A549 (cell line): ENCODE measurements around the gene ANKRD40. TPM values are rescaled to one million over a fixed set of nuclear protein-coding genes. Genes with fewer than 3 reads are reported as not detected.

Source experiments
- ATAC-seq, 2 experiments: fragments of 200-7000 bp in 1 of 2; fragments of >200 bp in 1 of 2; cut with Nextera tagmentation in 1 of 2; cut with Tn5 transposase in 1 of 2; 3 replicates each; pipeline versions ENCODE4 v1.8.0 to v1.9.1; 2018 to 2020; ENCODE audit warnings: mild to moderate bottlenecking in 1 of 2, moderate library complexity in 1 of 2
- CTCF ChIA-PET: fragments of 300-600 bp; sonication (Branson Sonifier 250); formaldehyde crosslinking; extraction: SDS; loops from one replicate; lab custom pipeline; 2021; ENCODE audit warnings: antibody characterized with exemption, inconsistent platforms; lab: Yijun Ruan, JAX
- POLR2A ChIA-PET: fragments of 350-600 bp; formaldehyde crosslinking; extraction: SDS; loops from one replicate; lab custom pipeline; 2021; ENCODE audit warnings: antibody characterized with exemption, inconsistent platforms; lab: Yijun Ruan, JAX
- DNase-seq, 2 experiments: peaks; one replicate each; pipeline versions ENCODE4 v3.0.0 to v3.0.0-alpha.2; 2011 to 2016; ENCODE audit warnings: low read depth in 1 of 2, low spot score in 1 of 2
- FAIRE-seq: peaks from 2 replicates; lab custom pipeline; 2011; peaks lifted over from hg19 to GRCh38; lab: Jason Lieb, UNC
- H3K27ac ChIP-seq, 2 experiments: fragments of >200 bp; sonication (Bioruptor Twin); formaldehyde crosslinking; 3 replicates each; pipeline ENCODE4 v1.5.1; 2016 to 2017
- H3K4me1 ChIP-seq: fragments of >200 bp; sonication (Bioruptor Twin); formaldehyde crosslinking; 3 replicates; pipeline ENCODE4 v1.6.1; 2016
- H3K4me2 ChIP-seq: fragments of >200 bp; sonication (Bioruptor Twin); formaldehyde crosslinking; 3 replicates; pipeline ENCODE4 v1.6.1; 2016
- H3K4me3 ChIP-seq: fragments of >200 bp; sonication (Bioruptor Twin); formaldehyde crosslinking; 3 replicates; pipeline ENCODE4 v1.5.1; 2016
- H3K9me3 ChIP-seq: fragments of >200 bp; sonication (Bioruptor Twin); formaldehyde crosslinking; 3 replicates; pipeline ENCODE4 v1.6.1; 2016
- BCL3 ChIP-seq: fragments of >200 bp; sonication (Bioruptor Twin); formaldehyde crosslinking; IDR thresholded peaks from 3 replicates; pipeline ENCODE4 v1.6.1; 2016
- BHLHE40 ChIP-seq: IDR thresholded peaks from 2 replicates; pipeline ENCODE4 v1.6.1; 2012; ENCODE audit warnings: low read depth, low read length, inconsistent platforms
- CBX2 ChIP-seq: fragments of 200-600 bp; sonication (generic); IDR thresholded peaks from 2 replicates; pipeline ENCODE4 v1.6.1; 2016; ENCODE audit warnings: low read depth, mild to moderate bottlenecking, borderline replicate concordance
- CHD2 ChIP-seq: fragments of 150-350 bp; IDR thresholded peaks from 2 replicates; pipeline ENCODE4 v1.6.1; 2014; ENCODE audit warnings: low read length; ENCODE audit not compliant: partially characterized antibody
- CHD4 ChIP-seq: fragments of 200-600 bp; sonication (generic); IDR thresholded peaks from 2 replicates; pipeline ENCODE4 v1.6.1; 2016; ENCODE audit warnings: antibody characterized with exemption, mild to moderate bottlenecking, borderline replicate concordance
- EHF ChIP-seq: fragments of 250-450 bp; sonication (Bioruptor Pico); IDR thresholded peaks from 2 replicates; pipeline ENCODE4 v1.5.0; 2020; ENCODE audit warnings: mild to moderate bottlenecking
- EHMT2 ChIP-seq: fragments of 200-600 bp; sonication (generic); IDR thresholded peaks from 2 replicates; pipeline ENCODE4 v1.6.1; 2016; ENCODE audit warnings: antibody characterized with exemption, low read depth, mild to moderate bottlenecking, moderate library complexity
- FOXS1 ChIP-seq: fragments of 250-450 bp; sonication (Bioruptor Pico); IDR thresholded peaks from 2 replicates; pipeline ENCODE4 v1.5.0; 2020; ENCODE audit warnings: mild to moderate bottlenecking, moderate library complexity
- GATA3 ChIP-seq: IDR thresholded peaks from 2 replicates; pipeline ENCODE4 v1.6.1; 2012; ENCODE audit warnings: borderline replicate concordance
- HES2 ChIP-seq: fragments of >200 bp; sonication (Bioruptor Twin); formaldehyde crosslinking; IDR thresholded peaks from 2 replicates; pipeline ENCODE4 v1.6.1; 2016
- HMGXB4 ChIP-seq: fragments of 250-450 bp; sonication (Bioruptor Pico); IDR thresholded peaks from 2 replicates; pipeline ENCODE4 v1.5.0; 2021; ENCODE audit warnings: mild to moderate bottlenecking, moderate library complexity, borderline replicate concordance
- HOXA7 ChIP-seq: fragments of 250-450 bp; sonication (Bioruptor Pico); IDR thresholded peaks from 2 replicates; pipeline ENCODE4 v1.5.0; 2020; ENCODE audit warnings: mild to moderate bottlenecking, moderate library complexity
- HOXB5 ChIP-seq: fragments of 250-450 bp; sonication (Bioruptor Pico); IDR thresholded peaks from 2 replicates; pipeline ENCODE4 v1.5.0; 2020; ENCODE audit warnings: mild to moderate bottlenecking, moderate library complexity
- JUN ChIP-seq, 2 experiments: fragments of >200 bp; sonication (Bioruptor Twin); formaldehyde crosslinking; IDR thresholded peaks; 2 replicates in 1 of 2; 3 replicates in 1 of 2; pipeline ENCODE4 v1.6.1; 2016 to 2017
- KDM5A ChIP-seq: fragments of 200-600 bp; sonication (generic); IDR thresholded peaks from 2 replicates; pipeline ENCODE4 v1.6.1; 2016; ENCODE audit warnings: antibody characterized with exemption, mild to moderate bottlenecking
- MAFK ChIP-seq: fragments of 450-650 bp; IDR thresholded peaks from 2 replicates; pipeline ENCODE4 v1.6.1; 2014; ENCODE audit not compliant: partially characterized antibody
- NPAS2 ChIP-seq: fragments of 250-450 bp; sonication (Bioruptor Pico); IDR thresholded peaks from 2 replicates; pipeline ENCODE4 v1.8.0; 2022; ENCODE audit warnings: mild to moderate bottlenecking, moderate library complexity, borderline replicate concordance
- NR3C1 ChIP-seq: fragments of >200 bp; sonication (Bioruptor Twin); formaldehyde crosslinking; IDR thresholded peaks from 3 replicates; pipeline ENCODE4 v1.6.1; 2017
- POLR2A ChIP-seq: IDR thresholded peaks from 2 replicates; pipeline ENCODE4 v1.6.1; 2012; ENCODE audit warnings: mild to moderate bottlenecking, low read length
- POLR2AphosphoS2 ChIP-seq: conservative IDR thresholded peaks from 2 replicates; pipeline ENCODE4 v1.6.1; 2012; ENCODE audit warnings: low read length, improper control_type of control experiment, inconsistent platforms
- RARB ChIP-seq: fragments of 250-450 bp; sonication (Bioruptor Pico); IDR thresholded peaks from 2 replicates; pipeline ENCODE4 v1.8.0; 2021; ENCODE audit warnings: mild to moderate bottlenecking, moderate library complexity
- RCOR1 ChIP-seq: fragments of 150-350 bp; IDR thresholded peaks from 2 replicates; pipeline ENCODE4 v1.6.1; 2014; ENCODE audit warnings: antibody characterized with exemption, low read length, low read depth
- RFX5 ChIP-seq: fragments of 450-650 bp; IDR thresholded peaks from 2 replicates; pipeline ENCODE4 v1.7.1; 2014; ENCODE audit warnings: antibody characterized with exemption, mild to moderate bottlenecking, moderate library complexity
- ZFP36 ChIP-seq: fragments of 450-650 bp; IDR thresholded peaks from 2 replicates; pipeline ENCODE4 v1.6.1; 2014; ENCODE audit warnings: borderline replicate concordance; ENCODE audit not compliant: partially characterized antibody
- ZNF302 ChIP-seq: fragments of 250-450 bp; sonication (Bioruptor Pico); IDR thresholded peaks from 2 replicates; pipeline ENCODE4 v1.9.0; 2021; ENCODE audit warnings: inconsistent platforms, mild to moderate bottlenecking, moderate library complexity
- ZSCAN20 ChIP-seq: fragments of 250-450 bp; sonication (Bioruptor Pico); IDR thresholded peaks from 2 replicates; pipeline ENCODE4 v1.8.0; 2022; ENCODE audit warnings: mild to moderate bottlenecking, moderate library complexity
- WGBS: methylation state at CpG from one replicate; pipeline ENCODE4 v1.1.6; 2017; ENCODE audit errors: missing lambda C conversion rate; 5-methylcytosine and 5-hydroxymethylcytosine counted together
- polyA plus RNA-seq, 4 experiments: library from polyadenylated mRNA; depleted of rRNA in 3 of 4; stranded (reverse); fragments of >200 nt; fragmentation: RNase III in 1 of 4; extraction: RNeasy Plus Mini Kit Qiagen cat#74134 plus additional on column Dnase treatment in 1 of 4; gene quantifications; 2 replicates in 3 of 4; 3 replicates in 1 of 4; pipeline ENCODE4 v1.2.3, GENCODE V29; 2011 to 2017
- TF ChIP-seq, protein P1 (sequence below): fragments of 200-600 bp; sonication (generic); IDR thresholded peaks from 2 replicates; pipeline ENCODE4 v1.6.1; 2016; ENCODE audit warnings: antibody characterized with exemption, mild to moderate bottlenecking, moderate library complexity

The ANKRD40 gene
- polyA plus RNA-seq, 2 of the 4 experiments (the other 2 are of a cell fraction) = 50.1 to 84.3 TPM

- peak overlapping the region; percentile 98 for H3K27ac ChIP-seq
- ATAC-seq = no peak
- TF ChIP-seq ZNF302 = no peak
- TF ChIP-seq GATA3 = no peak
- TF ChIP-seq HES2 = no peak
- TF ChIP-seq RARB = no peak
- TF ChIP-seq JUN (IDR thresholded peaks at IDR 0.05) = 0 out of 5 replicates have a peak, but pooled peaks of 1 of the 2 experiments have one; percentile 26
- no peak for TF ChIP-seq KDM5A
- no peak for TF ChIP-seq NPAS2 (CRISPR knock-in tag)
- no peak for TF ChIP-seq POLR2AphosphoS2
- no peak for TF ChIP-seq NR3C1
- no peak for TF ChIP-seq RCOR1
- TF ChIP-seq HOXB5 (CRISPR knock-in tag) = no peak
- no peak for TF ChIP-seq CHD4
- no peak for TF ChIP-seq POLR2A
- TF ChIP-seq MAFK = peak; percentile 21
- TF ChIP-seq, all 56 proteins: peak for 2
- no peak for DNase-seq
- Histone ChIP-seq H3K4me1 (peaks cover 97% of the 10 kb centered on the region), H3K4me2 (no peak overlapping the region), H3K9me3 (no peaks in the 10 kb centered on the region), H3K4me3 (no peak overlapping the region)
- POLR2A ChIA-PET = interaction anchor here (0.8 to 2.3 kb wide), 3 partner anchors 27 to 200 kb away, joined by 3 to 6 read pairs (median 4); partner anchors contain the start of gene TOB1
- no peak for FAIRE-seq
- CTCF ChIA-PET = interaction anchor here (0.6 to 52.6 kb wide), 7 partner anchors 10 to 159 kb away, joined by 3 to 2097 read pairs (median 4); partner anchors contain the start of gene ABCC3
- WGBS = 96% methylated on average over 5 of the region's 5 CpGs
Observed at GRCh38 chr17:50665838-50666237, 41.9 kb downstream of the ANKRD40 start.

DNA sequence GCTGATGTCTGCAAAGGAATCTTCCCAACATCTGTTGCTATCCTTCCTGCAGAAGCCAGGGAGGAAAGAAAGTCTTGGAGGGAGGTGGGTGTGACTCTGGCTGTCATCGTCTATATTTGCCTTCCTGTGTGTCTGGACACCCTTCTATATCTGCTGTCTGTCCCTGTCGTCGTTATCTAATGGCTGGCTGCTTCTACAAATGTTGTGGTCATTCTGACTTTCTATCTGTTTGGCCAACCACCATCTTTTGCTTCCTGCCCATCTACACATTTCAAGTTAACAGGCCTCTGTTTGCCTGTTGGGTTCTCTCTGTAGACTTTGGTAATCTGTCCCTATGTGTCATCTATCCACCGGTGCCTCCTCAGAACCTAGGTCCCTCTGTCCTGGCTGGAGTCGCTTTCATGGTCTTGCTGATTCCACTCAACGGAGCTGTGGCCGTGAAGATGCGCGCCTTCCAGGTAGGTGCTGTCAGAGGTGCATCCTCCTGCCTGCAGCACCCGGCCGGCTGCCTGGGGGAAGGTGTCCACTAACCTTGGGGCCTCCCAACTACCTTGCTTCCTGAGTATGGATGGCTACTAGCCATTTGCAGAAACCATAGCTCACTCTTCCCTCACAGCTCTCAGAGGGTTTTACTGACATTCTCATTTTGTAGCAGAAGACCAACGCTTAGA, 42.8 kb downstream of the ANKRD40 start:
- FAIRE-seq (no peak), ATAC-seq (no peak), DNase-seq (no peak)
- H3K27ac ChIP-seq = peak overlapping the region; percentile 98
- ChIA-PET POLR2A (interaction anchor here (0.6 to 1.4 kb wide), 3 partner anchors 15 to 201 kb away, joined by 3 to 4 read pairs (median 3); partner anchors contain the start of gene TOB1), CTCF (interaction anchor here (0.8 to 52.6 kb wide), 6 partner anchors 11 to 118 kb away, joined by 3 to 2097 read pairs (median 8); partner anchors contain the start of gene ABCC3)
- no peak overlapping the region for H3K4me3 ChIP-seq
- WGBS = 84% methylated on average over 12 of the region's 12 CpGs
- H3K9me3 ChIP-seq = no peaks in the 10 kb centered on the region
- TF ChIP-seq RFX5 = no peak
- TF ChIP-seq RCOR1 = no peak
- TF ChIP-seq ZFP36 = no peak
- TF ChIP-seq MAFK = no peak
- no peak for TF ChIP-seq HOXA7 (CRISPR knock-in tag)
- no peak for TF ChIP-seq HMGXB4
- no peak for TF ChIP-seq FOXS1
- no peak; the same call in 1 of the 2 replicates for TF ChIP-seq POLR2AphosphoS2
- TF ChIP-seq CHD2 = no peak
- TF ChIP-seq EHMT2 = no peak
- no peak for TF ChIP-seq JUN (IDR thresholded peaks at IDR 0.05)
- no peak for TF ChIP-seq CHD4
- TF ChIP-seq BHLHE40 = no peak
- TF ChIP-seq BCL3 = no peak
- no peak for TF ChIP-seq CBX2
- TF ChIP-seq ZSCAN20 (CRISPR knock-in tag) = no peak
- no peak for TF ChIP-seq EHF
- no peak for TF ChIP-seq NR3C1
- TF ChIP-seq, protein P1, sequence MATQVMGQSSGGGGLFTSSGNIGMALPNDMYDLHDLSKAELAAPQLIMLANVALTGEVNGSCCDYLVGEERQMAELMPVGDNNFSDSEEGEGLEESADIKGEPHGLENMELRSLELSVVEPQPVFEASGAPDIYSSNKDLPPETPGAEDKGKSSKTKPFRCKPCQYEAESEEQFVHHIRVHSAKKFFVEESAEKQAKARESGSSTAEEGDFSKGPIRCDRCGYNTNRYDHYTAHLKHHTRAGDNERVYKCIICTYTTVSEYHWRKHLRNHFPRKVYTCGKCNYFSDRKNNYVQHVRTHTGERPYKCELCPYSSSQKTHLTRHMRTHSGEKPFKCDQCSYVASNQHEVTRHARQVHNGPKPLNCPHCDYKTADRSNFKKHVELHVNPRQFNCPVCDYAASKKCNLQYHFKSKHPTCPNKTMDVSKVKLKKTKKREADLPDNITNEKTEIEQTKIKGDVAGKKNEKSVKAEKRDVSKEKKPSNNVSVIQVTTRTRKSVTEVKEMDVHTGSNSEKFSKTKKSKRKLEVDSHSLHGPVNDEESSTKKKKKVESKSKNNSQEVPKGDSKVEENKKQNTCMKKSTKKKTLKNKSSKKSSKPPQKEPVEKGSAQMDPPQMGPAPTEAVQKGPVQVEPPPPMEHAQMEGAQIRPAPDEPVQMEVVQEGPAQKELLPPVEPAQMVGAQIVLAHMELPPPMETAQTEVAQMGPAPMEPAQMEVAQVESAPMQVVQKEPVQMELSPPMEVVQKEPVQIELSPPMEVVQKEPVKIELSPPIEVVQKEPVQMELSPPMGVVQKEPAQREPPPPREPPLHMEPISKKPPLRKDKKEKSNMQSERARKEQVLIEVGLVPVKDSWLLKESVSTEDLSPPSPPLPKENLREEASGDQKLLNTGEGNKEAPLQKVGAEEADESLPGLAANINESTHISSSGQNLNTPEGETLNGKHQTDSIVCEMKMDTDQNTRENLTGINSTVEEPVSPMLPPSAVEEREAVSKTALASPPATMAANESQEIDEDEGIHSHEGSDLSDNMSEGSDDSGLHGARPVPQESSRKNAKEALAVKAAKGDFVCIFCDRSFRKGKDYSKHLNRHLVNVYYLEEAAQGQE = no peak
- H3K4me1 ChIP-seq = peaks cover 97% of the 10 kb centered on the region
- no peak overlapping the region for H3K4me2 ChIP-seq
